Cardiac fibroblast (primary cell): ENCODE measurements around the gene SPIC.

ENCODE experiments used
- DNase-seq, 2 donors: peaks; one replicate each; pipeline versions ENCODE4 v3.0.0 to v3.0.0-alpha.2; 2010; ENCODE audit warnings: low read depth in 2 of 2
- H3K4me3 ChIP-seq, 2 donors: replicated peaks in 1 of 2; 1 replicate in 1 of 2; 2 replicates in 1 of 2; pipeline ENCODE4 v1.5.1; 2011; ENCODE audit warnings: low read depth in 2 of 2, low read length in 2 of 2, mild to moderate bottlenecking in 2 of 2, moderate library complexity in 1 of 2
- TF ChIP-seq, protein P1 (sequence below): IDR thresholded peaks from one replicate; pipeline ENCODE4 v1.5.1; 2011; ENCODE audit warnings: low read depth, mild to moderate bottlenecking, low read length, inconsistent platforms

The SPIC gene

DNA sequence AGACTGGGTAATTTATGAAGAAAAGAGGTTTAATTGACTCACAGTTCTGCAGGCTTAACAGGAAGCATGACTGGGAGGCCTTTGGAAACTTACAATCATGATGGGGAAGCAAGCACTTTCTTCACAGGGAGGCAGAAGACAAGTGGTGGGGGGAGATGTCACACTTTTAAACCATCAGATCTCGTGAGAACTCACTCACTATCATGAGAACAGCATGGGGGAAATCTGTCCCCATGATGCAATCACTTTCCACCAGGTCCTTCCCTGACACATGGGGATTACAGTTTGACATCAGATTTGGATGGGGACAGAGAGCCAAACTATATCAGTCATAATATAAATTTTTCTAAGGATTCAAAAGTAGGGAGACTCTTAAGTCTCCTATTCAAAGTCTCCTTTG, 46.0 kb downstream of the SPIC start:
- TF ChIP-seq, protein P1, sequence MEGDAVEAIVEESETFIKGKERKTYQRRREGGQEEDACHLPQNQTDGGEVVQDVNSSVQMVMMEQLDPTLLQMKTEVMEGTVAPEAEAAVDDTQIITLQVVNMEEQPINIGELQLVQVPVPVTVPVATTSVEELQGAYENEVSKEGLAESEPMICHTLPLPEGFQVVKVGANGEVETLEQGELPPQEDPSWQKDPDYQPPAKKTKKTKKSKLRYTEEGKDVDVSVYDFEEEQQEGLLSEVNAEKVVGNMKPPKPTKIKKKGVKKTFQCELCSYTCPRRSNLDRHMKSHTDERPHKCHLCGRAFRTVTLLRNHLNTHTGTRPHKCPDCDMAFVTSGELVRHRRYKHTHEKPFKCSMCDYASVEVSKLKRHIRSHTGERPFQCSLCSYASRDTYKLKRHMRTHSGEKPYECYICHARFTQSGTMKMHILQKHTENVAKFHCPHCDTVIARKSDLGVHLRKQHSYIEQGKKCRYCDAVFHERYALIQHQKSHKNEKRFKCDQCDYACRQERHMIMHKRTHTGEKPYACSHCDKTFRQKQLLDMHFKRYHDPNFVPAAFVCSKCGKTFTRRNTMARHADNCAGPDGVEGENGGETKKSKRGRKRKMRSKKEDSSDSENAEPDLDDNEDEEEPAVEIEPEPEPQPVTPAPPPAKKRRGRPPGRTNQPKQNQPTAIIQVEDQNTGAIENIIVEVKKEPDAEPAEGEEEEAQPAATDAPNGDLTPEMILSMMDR, result no peak
- no peak for DNase-seq
- H3K4me3 ChIP-seq, result no peak overlapping the region

DNA sequence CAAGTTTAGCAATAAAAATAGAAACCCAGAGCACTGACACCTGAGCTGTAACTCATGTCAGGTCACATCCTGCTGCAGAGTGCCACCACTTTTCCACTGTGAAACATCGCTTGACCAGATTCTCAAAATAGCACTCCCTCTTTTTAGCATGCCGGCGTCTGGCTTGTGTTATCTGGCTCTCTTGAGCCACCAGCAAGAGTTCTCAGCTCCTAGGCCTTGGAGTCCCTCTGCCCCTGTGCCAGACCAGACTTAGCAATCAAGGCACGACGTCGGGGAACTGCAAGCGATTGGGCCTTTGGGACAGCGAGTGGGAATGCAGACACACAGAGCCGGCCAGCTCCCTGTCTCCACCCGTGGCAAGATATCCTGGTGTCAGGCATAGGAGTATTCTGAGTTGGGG, 52.5 kb downstream of the SPIC start:
- TF ChIP-seq, protein P1, result no peak
- H3K4me3 ChIP-seq, result no peak overlapping the region
- DNase-seq, result no peak

DNA sequence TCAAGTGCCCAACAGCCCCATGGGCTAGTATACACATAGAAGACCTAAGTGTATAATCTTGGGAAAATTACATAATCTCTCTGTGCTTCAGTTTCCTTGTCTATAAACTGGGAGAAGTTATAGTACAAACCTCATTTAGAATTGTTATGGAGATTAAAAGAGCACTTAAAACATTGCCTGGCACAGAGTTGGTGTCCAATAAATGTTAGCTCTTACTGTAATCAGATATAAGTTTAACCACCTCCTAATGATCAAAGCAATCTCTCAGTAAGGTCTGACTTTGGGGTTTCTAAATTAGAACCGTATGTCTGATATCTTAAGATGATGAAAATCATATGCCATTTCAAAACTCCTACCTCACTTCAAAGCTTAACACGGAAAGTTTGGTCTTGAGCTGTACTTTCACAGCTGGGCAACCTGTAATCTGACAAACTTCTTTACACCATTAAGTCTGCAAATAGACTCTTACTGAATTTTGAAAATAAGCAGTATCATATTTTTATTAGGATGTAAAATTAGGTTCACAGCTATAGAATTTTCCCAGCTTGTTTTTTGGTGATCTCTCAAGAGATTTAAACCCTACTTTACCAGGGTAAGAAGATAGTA, 61.0 kb downstream of the SPIC start:
- H3K4me3 ChIP-seq, result no peak overlapping the region
- TF ChIP-seq, protein P1, result no peak
- DNase-seq, result no peak
